A673 (cell line): ENCODE measurements around the gene DYNC1LI1.

Experiments
- EZH2 ChIP-seq: fragments of 200-600 bp; sonication (generic); IDR thresholded peaks from 2 replicates; pipeline ENCODE4 v1.6.1; 2017; ENCODE audit warnings: borderline replicate concordance, low read depth, mild to moderate bottlenecking, mixed read lengths, antibody characterized with exemption, low read length; ENCODE audit not compliant: poor library complexity, severe bottlenecking
- TF ChIP-seq, protein P1 (sequence below): fragments of 300-800, 200-600 bp; sonication (generic); conservative IDR thresholded peaks from 2 replicates; pipeline ENCODE4 v1.5.1; 2017; ENCODE audit warnings: low read depth, mild to moderate bottlenecking, antibody characterized with exemption, low read length, moderate library complexity, mixed read lengths

DNA sequence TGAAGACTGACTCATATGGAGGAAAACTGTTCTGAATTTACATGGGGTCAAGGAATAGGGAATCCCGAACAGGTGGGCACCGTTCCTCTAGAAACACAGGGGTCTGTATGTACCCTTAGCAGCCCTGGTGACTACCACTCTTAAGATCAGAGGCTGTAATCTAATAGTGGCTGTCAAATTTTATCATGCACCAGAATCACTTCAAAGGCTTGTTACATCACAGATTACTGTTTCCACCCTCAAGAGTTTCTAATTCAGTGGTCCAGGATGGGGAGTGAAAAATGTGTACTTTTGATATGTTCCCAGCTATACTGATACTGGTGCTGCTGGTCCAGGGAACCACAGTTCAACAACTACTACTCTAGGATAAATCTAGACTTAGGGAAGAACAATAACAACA is 27.9 kb downstream of the DYNC1LI1 start:
- TF ChIP-seq, protein P1, sequence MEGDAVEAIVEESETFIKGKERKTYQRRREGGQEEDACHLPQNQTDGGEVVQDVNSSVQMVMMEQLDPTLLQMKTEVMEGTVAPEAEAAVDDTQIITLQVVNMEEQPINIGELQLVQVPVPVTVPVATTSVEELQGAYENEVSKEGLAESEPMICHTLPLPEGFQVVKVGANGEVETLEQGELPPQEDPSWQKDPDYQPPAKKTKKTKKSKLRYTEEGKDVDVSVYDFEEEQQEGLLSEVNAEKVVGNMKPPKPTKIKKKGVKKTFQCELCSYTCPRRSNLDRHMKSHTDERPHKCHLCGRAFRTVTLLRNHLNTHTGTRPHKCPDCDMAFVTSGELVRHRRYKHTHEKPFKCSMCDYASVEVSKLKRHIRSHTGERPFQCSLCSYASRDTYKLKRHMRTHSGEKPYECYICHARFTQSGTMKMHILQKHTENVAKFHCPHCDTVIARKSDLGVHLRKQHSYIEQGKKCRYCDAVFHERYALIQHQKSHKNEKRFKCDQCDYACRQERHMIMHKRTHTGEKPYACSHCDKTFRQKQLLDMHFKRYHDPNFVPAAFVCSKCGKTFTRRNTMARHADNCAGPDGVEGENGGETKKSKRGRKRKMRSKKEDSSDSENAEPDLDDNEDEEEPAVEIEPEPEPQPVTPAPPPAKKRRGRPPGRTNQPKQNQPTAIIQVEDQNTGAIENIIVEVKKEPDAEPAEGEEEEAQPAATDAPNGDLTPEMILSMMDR: no peak
- TF ChIP-seq EZH2: no peak
